ENCODE measurements around the gene SUN1.

GRCh38 chr7:919924-920341, 87.7 kb downstream of the SUN1 start:
- no peak for TF ChIP-seq POLR2AphosphoS5 (IDR thresholded peaks at IDR 0.05; ENCODE audit: low read depth, low read length)
- no peak for TF ChIP-seq TAF1 (IDR thresholded peaks at IDR 0.05; ENCODE audit: borderline replicate concordance, insufficient read depth, low read length)
- no peak for TF ChIP-seq SIN3A (IDR thresholded peaks at IDR 0.05; ENCODE audit: borderline replicate concordance, insufficient read depth, low read length)
- TF ChIP-seq FOXP2 (optimal IDR thresholded peaks at IDR 0.05; ENCODE audit: borderline replicate concordance, extremely low read depth, extremely low read length, insufficient read depth) = no peak

All from PFSK-1 (cell line).